ENCODE measurements around the gene BTC.
A peak's percentile ranks its signal among the peaks of the same experiment; 100 is the strongest.
"Not testable (repeated sequence)": the region's sequence is repeated elsewhere in the genome, so short reads cannot be mapped to it uniquely, and the experiment has no call there.

The BTC gene, protein sequence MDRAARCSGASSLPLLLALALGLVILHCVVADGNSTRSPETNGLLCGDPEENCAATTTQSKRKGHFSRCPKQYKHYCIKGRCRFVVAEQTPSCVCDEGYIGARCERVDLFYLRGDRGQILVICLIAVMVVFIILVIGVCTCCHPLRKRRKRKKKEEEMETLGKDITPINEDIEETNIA

GRCh38 chr4:74794382-74795010 lies at the start of gene BTC:
TSS of gene BTC (minus strand) at chr4:74794523. CDS start at chr4:74794325, 198 bp downstream.
- DNase-seq (ENCODE audit: low spot score) = peak; percentile 80

DNA sequence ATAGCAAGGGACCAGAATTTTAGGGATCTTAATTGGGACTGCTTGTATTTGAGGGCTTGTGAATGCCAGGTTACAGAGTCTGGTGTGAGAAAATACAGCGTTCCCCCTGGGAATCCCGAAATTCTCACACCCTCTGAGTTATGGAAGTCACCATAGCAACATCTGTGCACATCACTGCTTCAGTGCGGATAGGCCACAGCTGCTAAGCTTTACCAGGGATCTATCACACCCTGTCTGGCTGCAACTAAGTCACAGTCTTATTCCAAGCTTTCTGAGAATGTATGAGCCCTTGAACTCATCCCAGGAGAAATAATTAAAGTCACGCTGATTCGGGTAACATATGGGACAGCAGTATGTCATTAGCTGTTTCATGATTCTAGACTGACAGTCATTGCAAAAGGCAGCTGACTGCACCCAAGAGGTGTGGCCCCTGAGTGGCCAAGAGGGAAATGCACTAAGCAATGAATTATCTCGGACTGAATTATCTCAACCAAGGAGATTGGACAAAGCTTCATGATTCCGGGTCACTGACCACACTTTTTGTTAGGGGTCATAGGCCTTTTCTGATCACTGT lies 46.7 kb upstream of the BTC start:
- DNase-seq (ENCODE audit: low spot score) = no peak

DNA sequence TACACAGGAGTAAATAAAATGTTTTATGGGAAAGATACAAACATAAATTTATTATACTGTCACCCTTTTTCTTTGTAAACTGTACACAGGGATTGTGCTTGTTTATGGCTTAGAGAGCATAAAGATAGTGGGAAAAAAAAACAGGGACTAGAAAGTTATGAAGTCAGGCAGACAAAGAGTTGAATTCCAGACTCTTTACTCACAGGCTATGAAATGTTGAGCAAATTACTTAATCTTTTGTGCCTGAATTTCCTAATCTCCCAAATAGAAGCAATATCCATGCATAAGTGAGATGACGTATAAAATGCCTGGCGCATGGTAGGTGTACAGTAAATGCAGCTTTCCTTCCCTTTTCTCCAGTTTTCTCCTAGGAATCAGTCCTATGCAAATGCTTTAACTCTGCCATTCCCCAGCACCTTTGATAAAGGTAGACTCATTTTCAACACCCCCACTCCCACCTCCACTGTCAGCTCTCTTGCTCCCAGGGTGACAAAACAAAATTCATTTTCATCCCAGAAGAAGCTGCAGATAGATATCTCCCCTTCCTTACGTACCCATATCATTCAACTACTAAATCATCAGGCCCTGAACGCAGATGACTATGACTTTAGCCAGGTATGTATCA lies 44.5 kb upstream of the BTC start:
- no peak for DNase-seq (ENCODE audit: low spot score)

DNA sequence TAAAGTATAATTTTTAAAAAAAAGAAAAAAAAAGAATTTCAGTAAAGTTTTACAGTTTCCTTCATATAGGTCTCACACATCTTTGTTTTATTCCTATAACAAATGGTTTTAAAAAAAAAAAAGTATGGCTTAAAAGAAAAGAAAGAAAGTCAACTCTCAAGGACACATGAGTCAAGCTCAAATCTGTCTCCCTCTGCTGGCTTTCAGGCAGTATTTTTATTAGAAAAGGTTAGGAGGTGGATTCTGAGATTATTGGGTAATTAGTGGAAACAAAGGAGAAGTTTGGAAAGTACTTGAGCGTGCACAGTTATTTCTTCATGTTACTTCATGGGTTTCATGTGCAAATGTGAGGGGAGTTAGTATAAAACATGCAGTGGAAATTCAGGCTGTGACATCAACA lies 36.6 kb upstream of the BTC start:
- no peak for DNase-seq (ENCODE audit: low spot score)

- DNase-seq (ENCODE audit: low spot score) = no peak
Observed at GRCh38 chr4:74823194-74823593, 28.9 kb upstream of the BTC start.

GRCh38 chr4:74822603-74823002 lies 28.3 kb upstream of the BTC start:
- DNase-seq (ENCODE audit: low spot score) = no peak

DNA sequence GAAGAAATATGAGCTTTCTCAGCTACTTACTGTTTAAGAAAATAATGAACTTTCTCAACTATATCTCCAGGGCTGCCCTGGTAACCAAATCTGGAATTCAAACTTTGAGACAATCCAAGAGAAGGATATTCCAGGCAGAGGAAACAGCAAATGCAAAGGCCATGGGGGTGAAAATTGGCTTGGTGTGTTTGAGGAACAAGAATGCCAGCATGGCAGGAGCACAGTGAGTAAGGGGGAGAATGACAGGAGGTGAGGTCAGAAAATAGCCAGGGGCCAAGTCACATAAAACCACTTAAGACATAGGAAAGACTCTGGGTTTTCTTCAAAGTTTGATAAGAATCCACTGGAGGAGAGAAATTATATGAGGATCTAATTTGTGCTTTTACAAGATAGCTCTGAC lies 27.2 kb upstream of the BTC start:
- DNase-seq (ENCODE audit: low spot score) = no peak

GRCh38 chr4:74814052-74814451 lies 19.7 kb upstream of the BTC start:
- no peak for DNase-seq (ENCODE audit: low spot score)

GRCh38 chr4:74812056-74812455 lies 17.7 kb upstream of the BTC start:
- DNase-seq (ENCODE audit: low spot score) = not testable (repeated sequence)

- DNase-seq (ENCODE audit: low spot score) = peak; percentile 18
Observed at GRCh38 chr4:74805601-74806000, 11.3 kb upstream of the BTC start.

DNA sequence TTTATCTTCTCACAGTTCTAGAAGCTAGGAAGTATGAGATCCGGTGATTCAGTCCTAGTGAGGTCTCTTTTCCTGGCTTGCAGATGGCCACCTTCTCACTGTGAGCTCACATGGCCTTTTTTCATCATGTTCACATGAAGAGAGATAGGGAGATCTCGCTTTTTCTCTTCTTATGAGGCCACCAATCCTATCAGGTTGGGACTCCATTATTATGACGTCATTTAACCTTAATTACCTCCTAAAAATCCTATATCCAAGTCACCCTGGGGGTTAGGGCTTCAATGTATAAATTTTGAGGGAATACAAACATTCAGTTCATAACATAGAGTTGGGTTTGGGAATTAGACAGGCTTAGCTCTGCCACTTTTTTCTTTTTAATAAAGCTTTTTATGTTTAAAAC lies 6.0 kb upstream of the BTC start:
- DNase-seq (ENCODE audit: low spot score) = no peak

DNA sequence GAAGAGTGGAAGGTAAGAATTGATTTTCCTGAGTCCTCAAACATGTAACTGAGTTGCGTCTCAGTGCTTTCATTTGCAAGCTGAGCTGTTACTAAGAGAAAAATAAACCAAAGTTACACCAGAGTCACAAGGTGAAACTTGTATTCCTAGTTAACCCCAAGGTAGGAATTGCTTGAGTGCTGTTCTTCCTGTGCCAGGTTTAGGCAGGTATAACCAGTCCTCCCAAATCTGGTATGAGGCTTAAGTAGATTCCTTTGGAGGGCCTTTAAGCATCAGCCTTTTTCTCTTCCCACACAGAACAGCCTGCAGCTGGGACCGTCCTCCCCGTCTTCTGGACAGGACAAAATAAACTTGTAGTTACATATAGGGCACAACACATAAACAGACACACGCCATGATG lies 2.3 kb upstream of the BTC start:
- DNase-seq (ENCODE audit: low spot score) = no peak

GRCh38 chr4:74793757-74794381 lies 454 bp downstream of the BTC start:
- peak; percentile 83 for DNase-seq (ENCODE audit: low spot score)

DNA sequence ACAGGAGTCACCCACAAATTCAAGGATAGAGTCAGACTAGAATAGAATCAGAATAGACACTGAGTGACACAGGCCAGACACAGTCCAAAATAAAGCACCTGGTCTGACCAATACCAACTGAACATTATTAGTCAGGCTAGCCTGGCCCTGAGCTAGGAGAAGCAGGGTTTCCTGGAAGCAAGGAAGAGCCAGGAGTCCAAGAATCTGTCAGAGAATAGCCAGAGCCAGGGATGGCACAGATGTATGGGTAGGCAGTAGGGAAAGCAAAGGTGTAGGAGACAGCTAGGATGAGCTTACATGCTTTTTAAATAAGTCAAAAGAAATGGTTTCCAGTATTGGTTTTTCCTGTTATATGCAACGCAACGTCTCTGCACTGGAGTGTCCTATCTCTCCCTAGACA lies 3.7 kb downstream of the BTC start:
- no peak for DNase-seq (ENCODE audit: low spot score)

DNA sequence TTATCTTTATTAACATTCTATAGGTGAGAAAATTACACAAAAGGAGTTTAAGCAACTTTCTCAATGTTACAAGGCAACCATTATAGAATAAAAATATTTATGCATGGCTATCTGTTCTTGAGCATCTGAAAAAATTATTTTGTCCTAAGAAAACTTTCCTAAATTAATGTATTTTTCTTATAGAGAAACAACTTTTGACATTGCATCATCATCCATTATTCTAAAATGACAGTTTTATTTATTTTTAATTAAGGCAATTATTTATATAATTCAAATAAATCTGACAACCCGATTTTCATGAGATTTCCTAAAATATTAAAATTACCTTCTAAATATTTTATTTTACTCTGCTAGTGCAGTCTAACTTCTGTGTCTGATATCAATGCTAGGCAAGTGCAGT lies 4.8 kb downstream of the BTC start:
- DNase-seq (ENCODE audit: low spot score) = no peak

GRCh38 chr4:74777531-74777930 lies 16.8 kb downstream of the BTC start:
- no peak for DNase-seq (ENCODE audit: low spot score)

GRCh38 chr4:74772783-74773182 lies 21.5 kb downstream of the BTC start:
- no peak for DNase-seq (ENCODE audit: low spot score)

- DNase-seq (ENCODE audit: low spot score) = no peak
Observed at GRCh38 chr4:74772106-74772505, 22.2 kb downstream of the BTC start.

DNA sequence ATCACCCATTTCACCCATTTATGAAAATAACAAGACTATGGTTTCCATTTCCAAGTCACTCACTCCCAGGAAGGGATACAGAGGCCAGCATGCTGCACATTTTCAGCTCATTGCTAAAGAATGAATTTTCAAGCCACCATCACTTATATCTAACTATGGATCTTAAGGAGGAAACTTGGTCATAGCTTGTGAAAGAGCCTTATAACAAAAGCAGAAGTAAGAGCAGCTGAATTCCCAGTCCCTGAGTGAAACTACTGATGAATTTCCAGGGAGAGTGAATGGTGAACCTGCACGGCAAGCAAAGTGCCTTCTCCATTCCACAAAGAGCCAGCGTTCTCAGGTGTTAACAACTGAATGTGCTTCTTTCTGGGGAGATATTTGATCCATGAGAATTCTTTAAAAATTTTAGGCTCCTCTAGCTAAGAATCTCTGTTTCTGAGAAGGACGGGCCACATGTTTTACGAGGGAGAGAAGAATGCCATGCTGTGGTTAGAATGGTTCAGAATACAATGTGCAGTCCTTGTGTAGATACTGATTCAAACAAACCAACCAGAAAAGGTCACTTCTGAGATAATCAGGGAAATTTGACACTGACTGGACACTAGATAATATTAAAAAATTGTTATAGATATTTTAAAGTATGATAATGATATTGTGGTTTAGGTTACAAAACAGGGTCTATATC lies 24.0 kb downstream of the BTC start:
- DNase-seq (ENCODE audit: low spot score) = no peak

DNA sequence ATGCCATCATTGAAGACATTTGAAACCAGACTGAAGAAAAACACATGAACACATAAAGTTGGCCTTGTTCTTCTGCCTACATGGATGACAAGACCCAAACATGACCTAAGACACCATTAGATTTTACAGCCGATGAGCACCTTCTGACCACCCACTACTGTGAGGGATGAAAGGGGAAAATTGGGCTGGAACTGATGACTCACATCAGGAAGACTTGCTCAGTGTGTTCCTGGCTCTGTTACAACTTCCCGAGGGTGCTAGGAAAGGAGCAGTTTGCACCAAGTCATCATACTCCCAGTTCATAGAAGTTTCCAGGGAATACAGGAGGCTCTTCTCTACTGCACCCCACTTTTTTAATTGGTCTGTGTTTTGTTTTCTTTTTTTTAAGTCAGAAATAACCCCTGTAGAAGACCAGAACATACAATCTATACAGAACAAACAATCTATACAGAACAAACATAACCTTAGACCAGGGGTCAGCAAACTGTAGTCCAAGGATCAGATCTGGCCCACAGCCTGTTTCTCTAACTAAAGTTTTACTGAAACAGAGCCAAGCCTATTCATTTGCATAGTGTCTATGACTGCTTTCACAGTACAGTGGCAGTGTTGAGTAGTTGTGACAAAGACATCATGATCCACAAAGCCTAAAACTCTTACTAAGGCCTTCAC lies 25.3 kb downstream of the BTC start:
- peak; percentile 5 for DNase-seq (ENCODE audit: low spot score)

DNA sequence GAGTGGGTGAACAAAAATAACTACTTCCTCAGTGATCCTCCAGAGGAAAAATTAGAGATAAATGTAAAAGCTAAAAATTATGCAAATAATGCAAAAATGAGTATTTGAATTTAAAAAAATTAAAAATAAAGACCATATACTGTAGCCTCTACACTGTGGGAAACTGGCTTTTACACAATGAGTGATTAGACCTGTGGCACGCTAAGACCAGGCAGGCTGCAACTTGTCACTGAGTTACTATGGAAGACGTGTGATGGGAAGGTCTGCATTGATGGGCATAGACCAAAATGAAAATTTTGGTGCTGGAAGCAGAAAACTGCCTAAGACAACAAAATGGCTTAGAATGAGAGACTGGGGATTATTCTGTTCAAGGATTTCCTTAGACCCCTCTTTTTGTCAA lies 30.2 kb downstream of the BTC start:
- no peak for DNase-seq (ENCODE audit: low spot score)

Data from SW480 (cell line).